ENCODE results near the gene PCDHB15.
"Not testable (repeated sequence)": the region's sequence is repeated elsewhere in the genome, so short reads cannot be mapped to it uniquely, and the experiment has no call there.

The PCDHB15 gene

GRCh38 chr5:141245250-141245717 is at the start of gene PCDHB15:
PCDHB15 (plus strand) TSS chr5:141245395; CDS start chr5:141245579, 184 bp downstream.
- ATAC-seq (ENCODE audit: insufficient read depth, low read depth) (no peak), DNase-seq (no peak)
- H3K27me3 ChIP-seq (ENCODE audit: insufficient read depth, low read length, poor library complexity) = no peaks in the 10 kb centered on the region
- no peak within 1 kb of the TSS for H3K9ac ChIP-seq (ENCODE audit: low read depth, low read length)
- no peak within 1 kb of the TSS for H3K4me3 ChIP-seq (ENCODE audit: low read depth in 1 of 2, low read length in 2 of 2)
- no peaks in the 10 kb centered on the region for H3K4me1 ChIP-seq (ENCODE audit: insufficient read depth, low read length)
- H3K36me3 ChIP-seq (ENCODE audit: insufficient read depth, low read length) = no peaks in the 10 kb centered on the region
- no peak within 1 kb of the TSS for H3K4me2 ChIP-seq (ENCODE audit: insufficient read depth, low read length)
- no peaks in the 10 kb centered on the region for H3K79me2 ChIP-seq (ENCODE audit: insufficient read depth, low read length)
- peaks cover 5% of the 10 kb centered on the region for H3K9me3 ChIP-seq (ENCODE audit: insufficient read depth, low read length, severe bottlenecking)
- H3K27ac ChIP-seq (ENCODE audit: low read length) = no peak within 1 kb of the TSS
- TF ChIP-seq CTCF (IDR thresholded peaks at IDR 0.05; ENCODE audit: borderline replicate concordance, extremely low read depth, low read length, poor library complexity, severe bottlenecking) = no peak
- H4K20me1 ChIP-seq (ENCODE audit: insufficient read depth, low read length) = no peaks in the 10 kb centered on the region
- H2AFZ ChIP-seq (ENCODE audit: low read depth, low read length) = no peak within 1 kb of the TSS

GRCh38 chr5:141196363-141196762 is 48.8 kb upstream of the PCDHB15 start:
- Histone ChIP-seq H3K4me3 (ENCODE audit: low read depth in 1 of 2, low read length in 2 of 2) (no peak overlapping the region), H3K36me3 (ENCODE audit: insufficient read depth, low read length) (no peaks in the 10 kb centered on the region), H3K27ac (ENCODE audit: low read length) (no peak overlapping the region), H4K20me1 (ENCODE audit: insufficient read depth, low read length) (no peaks in the 10 kb centered on the region), H3K4me1 (ENCODE audit: insufficient read depth, low read length) (no peaks in the 10 kb centered on the region), H3K27me3 (ENCODE audit: insufficient read depth, low read length, poor library complexity) (no peaks in the 10 kb centered on the region), H3K9ac (ENCODE audit: low read depth, low read length) (no peak overlapping the region), H3K9me3 (ENCODE audit: insufficient read depth, low read length, severe bottlenecking) (peaks cover 14% of the 10 kb centered on the region), H2AFZ (ENCODE audit: low read depth, low read length) (no peak overlapping the region), H3K79me2 (ENCODE audit: insufficient read depth, low read length) (no peaks in the 10 kb centered on the region), H3K4me2 (ENCODE audit: insufficient read depth, low read length) (no peak overlapping the region)
- DNase-seq (no peak), ATAC-seq (ENCODE audit: insufficient read depth, low read depth) (no peak)
- TF ChIP-seq CTCF (IDR thresholded peaks at IDR 0.05; ENCODE audit: borderline replicate concordance, extremely low read depth, low read length, poor library complexity, severe bottlenecking) = no peak

- TF ChIP-seq CTCF (IDR thresholded peaks at IDR 0.05; ENCODE audit: borderline replicate concordance, extremely low read depth, low read length, poor library complexity, severe bottlenecking) = peak; percentile 48
- TF ChIP-seq EZH2 (IDR thresholded peaks at IDR 0.05; ENCODE audit: borderline replicate concordance, low read depth, low read length, severe bottlenecking) = no peak
- H2AFZ ChIP-seq (ENCODE audit: low read depth, low read length) = no peak within 1 kb of the TSS
- DNase-seq (no peak), ATAC-seq (ENCODE audit: insufficient read depth, low read depth) (no peak)
- no peaks in the 10 kb centered on the region for H3K79me2 ChIP-seq (ENCODE audit: insufficient read depth, low read length)
- H3K27me3 ChIP-seq (ENCODE audit: insufficient read depth, low read length, poor library complexity) = no peaks in the 10 kb centered on the region
- H3K4me3 ChIP-seq (ENCODE audit: low read depth in 1 of 2, low read length in 2 of 2) = no peak within 1 kb of the TSS
- no peak within 1 kb of the TSS for H3K4me2 ChIP-seq (ENCODE audit: insufficient read depth, low read length)
- H3K9ac ChIP-seq (ENCODE audit: low read depth, low read length) = no peak within 1 kb of the TSS
- no peaks in the 10 kb centered on the region for H4K20me1 ChIP-seq (ENCODE audit: insufficient read depth, low read length)
- no peaks in the 10 kb centered on the region for H3K4me1 ChIP-seq (ENCODE audit: insufficient read depth, low read length)
- H3K9me3 ChIP-seq (ENCODE audit: insufficient read depth, low read length, severe bottlenecking) = peaks cover 14% of the 10 kb centered on the region
- H3K36me3 ChIP-seq (ENCODE audit: insufficient read depth, low read length) = no peaks in the 10 kb centered on the region
- no peak within 1 kb of the TSS for H3K27ac ChIP-seq (ENCODE audit: low read length)
Observed at GRCh38 chr5:141199359-141200235, 45.6 kb upstream of the PCDHB15 start, which contains the start of gene PCDHB11. PCDHB11 (plus strand) TSS chr5:141199627; CDS start chr5:141199775, 148 bp downstream.

GRCh38 chr5:141201126-141201525 is 44.1 kb upstream of the PCDHB15 start:
- not testable (repeated sequence) for H2AFZ ChIP-seq (ENCODE audit: low read depth, low read length); H3K4me1 ChIP-seq (ENCODE audit: insufficient read depth, low read length); H3K36me3 ChIP-seq (ENCODE audit: insufficient read depth, low read length); H4K20me1 ChIP-seq (ENCODE audit: insufficient read depth, low read length); H3K4me3 ChIP-seq (ENCODE audit: low read depth in 1 of 2, low read length in 2 of 2); H3K27me3 ChIP-seq (ENCODE audit: insufficient read depth, low read length, poor library complexity); H3K79me2 ChIP-seq (ENCODE audit: insufficient read depth, low read length); H3K4me2 ChIP-seq (ENCODE audit: insufficient read depth, low read length); H3K9ac ChIP-seq (ENCODE audit: low read depth, low read length); H3K27ac ChIP-seq (ENCODE audit: low read length); DNase-seq; ATAC-seq (ENCODE audit: insufficient read depth, low read depth)
- peaks cover 11% of the 10 kb centered on the region for H3K9me3 ChIP-seq (ENCODE audit: insufficient read depth, low read length, severe bottlenecking)

- not testable (repeated sequence) for H3K4me2 ChIP-seq (ENCODE audit: insufficient read depth, low read length); H3K4me3 ChIP-seq (ENCODE audit: low read depth in 1 of 2, low read length in 2 of 2); H3K9ac ChIP-seq (ENCODE audit: low read depth, low read length); H3K36me3 ChIP-seq (ENCODE audit: insufficient read depth, low read length); H3K9me3 ChIP-seq (ENCODE audit: insufficient read depth, low read length, severe bottlenecking); H4K20me1 ChIP-seq (ENCODE audit: insufficient read depth, low read length); H2AFZ ChIP-seq (ENCODE audit: low read depth, low read length); DNase-seq; H3K27ac ChIP-seq (ENCODE audit: low read length); H3K4me1 ChIP-seq (ENCODE audit: insufficient read depth, low read length); H3K27me3 ChIP-seq (ENCODE audit: insufficient read depth, low read length, poor library complexity); H3K79me2 ChIP-seq (ENCODE audit: insufficient read depth, low read length); ATAC-seq (ENCODE audit: insufficient read depth, low read depth)
Observed at GRCh38 chr5:141201646-141202045, 43.5 kb upstream of the PCDHB15 start.
